T-helper 17 cell (primary cell): ENCODE data around the gene DR1. TPM values are rescaled to one million over a fixed set of nuclear protein-coding genes. Genes with fewer than 3 reads are reported as not detected.
A peak's percentile ranks its signal among the peaks of the same experiment; 100 is the strongest.
"Not testable (repeated sequence)": the region's sequence is repeated elsewhere in the genome, so short reads cannot be mapped to it uniquely, and the experiment has no call there.

Experiments
- ATAC-seq: fragments of 150-1000 bp; cut with Tn5 transposase; 2 replicates; pipeline ENCODE4 v1.10.0; 2021; ENCODE audit warnings: mild to moderate bottlenecking, moderate library complexity
- DNase-seq, 3 donors: peaks; one replicate each; pipeline versions ENCODE4 v3.0.0 to v3.0.0-alpha.2; 2020 to 2021
- H3K9me3 ChIP-seq: one replicate; pipeline ENCODE4 v1.7.0; 2013; ENCODE audit warnings: low read length, mild to moderate bottlenecking; ENCODE audit not compliant: control insufficient read depth, poor library complexity, severe bottlenecking
- H3K27ac Mint-ChIP-seq: one replicate; pipeline ENCODE4 v1.8.0; 2022; ENCODE audit warnings: mild to moderate bottlenecking, moderate library complexity, mixed read lengths
- H3K27me3 Mint-ChIP-seq: one replicate; pipeline ENCODE4 v1.8.0; 2022; ENCODE audit warnings: mixed read lengths
- H3K36me3 Mint-ChIP-seq: one replicate; pipeline ENCODE4 v1.8.0; 2022; ENCODE audit warnings: low read depth, mixed read lengths
- H3K4me1 Mint-ChIP-seq: one replicate; pipeline ENCODE4 v1.8.0; 2022; ENCODE audit warnings: mild to moderate bottlenecking, mixed read lengths
- H3K4me3 Mint-ChIP-seq: one replicate; pipeline ENCODE4 v1.8.0; 2022; ENCODE audit warnings: mild to moderate bottlenecking, moderate library complexity, mixed read lengths
- total RNA-seq, 4 donors: library from RNA in 2 of 4; stranded (reverse) in 2 of 4; gene quantifications; one replicate each; pipeline ENCODE4 v1.2.3 and lab custom pipeline; 2022 to 2026

Gene DR1
- total RNA-seq, 2 donors from 2014 or later: 58.9 to 75.1 TPM

DNA sequence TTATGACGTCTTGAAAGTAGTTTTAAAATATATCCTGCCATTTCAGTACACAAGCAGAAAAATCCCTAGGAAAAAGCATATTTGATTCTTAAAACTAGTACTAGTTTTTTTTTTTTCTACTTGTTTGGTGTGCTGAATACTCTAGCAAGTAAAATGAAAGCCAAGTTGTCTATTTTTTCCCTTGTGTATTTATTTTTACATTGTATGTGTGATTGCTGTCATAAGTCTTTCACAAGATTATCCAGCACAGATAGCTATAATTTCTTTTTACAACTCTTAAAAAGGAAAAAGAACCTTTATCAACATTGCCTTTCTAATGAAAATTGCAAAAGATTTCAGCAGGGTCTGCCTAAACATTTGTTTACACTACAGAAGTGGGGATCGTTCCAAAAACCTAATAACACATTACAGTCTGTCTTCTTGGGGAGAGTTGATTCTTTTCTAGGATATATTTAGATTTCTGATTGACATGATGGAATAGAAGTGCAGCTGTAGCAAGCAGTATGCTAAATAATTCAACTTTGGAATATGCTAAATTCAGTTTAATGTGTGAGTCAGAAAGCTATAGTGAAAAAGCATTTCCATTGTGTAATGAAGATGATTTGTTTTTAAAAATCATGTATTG lies 2.5 kb downstream of the DR1 start:
- ATAC-seq (no peak), DNase-seq (no peak)
- no peaks in the 10 kb centered on the region for H3K9me3 ChIP-seq
- H3K4me3 Mint-ChIP-seq: peak overlapping the region; percentile 99
- no peaks in the 10 kb centered on the region for H3K36me3 Mint-ChIP-seq
- no peaks in the 10 kb centered on the region for H3K27me3 Mint-ChIP-seq
- H3K27ac Mint-ChIP-seq: peak overlapping the region; percentile 100
- H3K4me1 Mint-ChIP-seq: peaks cover 32% of the 10 kb centered on the region

DNA sequence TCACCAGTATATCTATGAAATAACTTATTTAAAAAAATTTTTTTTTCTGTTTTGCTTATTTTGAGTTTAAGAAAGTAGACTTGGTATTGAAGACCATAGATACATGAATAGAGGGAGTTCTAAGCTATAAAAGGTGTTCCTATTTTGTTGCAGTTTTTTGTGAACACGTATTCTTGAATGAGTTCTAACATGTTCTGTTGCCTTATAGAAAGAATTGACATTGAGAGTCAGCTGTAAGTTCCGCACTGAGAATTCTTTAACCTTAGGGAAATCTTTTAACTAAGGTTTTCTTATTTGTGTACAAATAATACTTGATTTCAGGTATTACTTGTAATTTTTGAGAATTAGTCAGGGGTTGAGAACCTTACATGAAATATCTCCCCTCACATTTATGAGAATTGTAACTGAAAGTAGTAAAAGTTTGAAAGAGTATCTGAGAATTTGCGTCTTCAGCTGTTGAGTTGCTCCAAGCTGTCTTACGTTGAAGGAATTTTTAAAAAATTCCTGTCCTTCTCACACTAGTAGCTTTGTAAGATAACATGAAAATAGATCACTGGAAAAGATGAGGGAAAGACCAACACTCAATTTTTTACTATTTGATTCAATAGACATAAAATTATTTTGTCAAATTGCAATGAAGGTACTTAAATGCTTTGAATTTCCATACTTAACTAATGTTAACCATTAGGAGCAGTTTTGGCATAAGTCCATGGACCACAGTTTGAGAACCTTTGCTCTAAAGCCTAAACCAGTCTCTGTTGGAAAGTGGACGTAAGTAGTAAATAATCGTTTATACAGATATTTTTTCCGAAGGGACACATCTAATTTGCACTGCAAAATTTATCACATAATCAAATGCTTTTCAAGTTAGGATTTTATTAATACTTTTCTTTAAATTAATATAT lies 3.8 kb downstream of the DR1 start:
- DNase-seq (no peak), ATAC-seq (no peak)
- Mint-ChIP-seq H3K27me3 (no peaks in the 10 kb centered on the region), H3K36me3 (no peaks in the 10 kb centered on the region), H3K27ac (peak overlapping the region; percentile 100), H3K4me3 (peak overlapping the region; percentile 99), H3K4me1 (peaks cover 32% of the 10 kb centered on the region)
- H3K9me3 ChIP-seq: no peaks in the 10 kb centered on the region

DNA sequence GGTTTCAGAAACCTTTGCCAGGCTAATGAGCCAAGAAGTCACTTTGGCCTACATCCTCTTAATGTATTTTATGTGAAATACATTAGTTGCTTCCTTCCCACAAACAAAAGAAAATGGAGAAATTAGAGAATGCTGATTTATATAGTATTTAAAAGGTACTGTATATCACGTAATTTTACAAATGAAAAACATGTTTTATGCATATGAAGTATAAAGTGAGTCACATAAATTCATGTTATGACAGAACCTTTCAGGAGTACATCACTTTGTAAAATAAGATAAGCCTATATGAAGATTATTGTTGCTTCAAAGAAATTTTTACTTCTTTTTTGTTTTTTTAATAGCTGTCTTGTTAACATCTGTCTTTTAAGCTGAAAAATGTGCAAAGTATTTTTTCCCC lies 4.6 kb downstream of the DR1 start:
- no peaks in the 10 kb centered on the region for H3K27me3 Mint-ChIP-seq
- peak overlapping the region; percentile 81 for H3K4me3 Mint-ChIP-seq
- H3K9me3 ChIP-seq: no peaks in the 10 kb centered on the region
- no peak for DNase-seq
- ATAC-seq: no peak
- H3K4me1 Mint-ChIP-seq: peaks cover 34% of the 10 kb centered on the region
- peak overlapping the region; percentile 100 for H3K27ac Mint-ChIP-seq
- no peaks in the 10 kb centered on the region for H3K36me3 Mint-ChIP-seq

DNA sequence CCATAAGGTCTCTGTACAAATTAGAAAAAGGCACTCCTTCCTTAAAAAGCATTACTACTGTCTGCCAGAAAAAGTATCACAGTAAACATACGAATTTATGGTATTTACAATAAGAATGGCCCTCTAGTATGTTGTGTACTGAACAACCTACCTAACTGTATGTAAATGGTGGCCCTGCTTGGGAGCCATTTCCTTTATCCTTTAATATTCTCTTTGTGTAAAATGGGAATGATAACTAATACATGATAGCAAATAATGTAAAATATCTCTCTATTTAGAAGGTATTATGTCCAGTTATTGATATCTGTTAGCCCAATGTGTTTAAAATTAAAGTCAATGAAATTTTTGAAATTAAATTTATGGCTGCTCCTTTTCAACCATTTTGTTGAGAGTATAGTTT lies 5.2 kb downstream of the DR1 start:
- H3K27ac Mint-ChIP-seq: peak overlapping the region; percentile 100
- DNase-seq (no peak), ATAC-seq (no peak)
- H3K9me3 ChIP-seq: no peaks in the 10 kb centered on the region
- peaks cover 2% of the 10 kb centered on the region for H3K36me3 Mint-ChIP-seq
- no peaks in the 10 kb centered on the region for H3K27me3 Mint-ChIP-seq
- H3K4me3 Mint-ChIP-seq: no peak overlapping the region
- peaks cover 38% of the 10 kb centered on the region for H3K4me1 Mint-ChIP-seq

DNA sequence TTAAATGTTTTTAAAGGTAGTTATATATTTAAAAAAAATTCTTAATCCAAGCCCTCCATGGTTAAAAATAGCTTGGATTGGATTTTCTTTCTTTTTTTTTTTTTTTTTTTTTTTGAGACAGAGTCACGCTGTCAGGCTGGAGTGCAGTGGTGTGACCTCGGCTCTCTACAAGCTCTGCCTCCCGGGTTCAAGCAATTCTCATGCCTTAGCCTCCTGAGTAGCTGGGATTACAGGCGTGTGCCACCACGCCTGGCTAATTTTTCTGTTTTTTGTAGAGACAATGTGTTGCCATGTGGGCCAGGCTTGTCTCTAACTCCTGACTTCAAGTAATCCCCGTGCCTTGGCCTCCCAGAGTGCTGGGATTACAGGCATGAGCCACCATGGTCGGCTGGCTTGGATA lies 5.6 kb downstream of the DR1 start:
- not testable (repeated sequence) for H3K27me3 Mint-ChIP-seq, DNase-seq, H3K9me3 ChIP-seq, H3K36me3 Mint-ChIP-seq, ATAC-seq, H3K27ac Mint-ChIP-seq
- peaks cover 38% of the 10 kb centered on the region for H3K4me1 Mint-ChIP-seq
- H3K4me3 Mint-ChIP-seq: peak overlapping the region; percentile 21

DNA sequence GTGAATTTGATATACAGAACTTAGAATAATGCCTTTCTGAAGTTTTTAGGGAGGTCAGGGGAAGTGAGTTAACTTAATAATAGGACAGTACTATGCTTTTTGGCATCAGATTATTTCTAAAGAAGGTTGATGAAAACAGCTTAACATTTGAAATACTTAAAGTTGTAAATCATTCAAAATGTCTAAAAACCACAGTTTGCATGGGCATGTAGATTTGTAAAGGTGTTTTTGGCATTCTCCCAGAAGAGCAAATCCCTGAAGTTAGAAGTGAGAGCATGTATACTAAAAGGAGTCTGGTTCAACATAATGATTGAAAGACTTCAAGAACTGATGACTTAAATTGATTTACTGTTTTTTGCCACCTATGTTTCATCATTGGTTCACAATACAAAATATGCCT lies 6.7 kb downstream of the DR1 start:
- ATAC-seq (no peak), DNase-seq (no peak)
- H3K9me3 ChIP-seq: no peaks in the 10 kb centered on the region
- no peak overlapping the region for H3K27ac Mint-ChIP-seq
- H3K36me3 Mint-ChIP-seq: peaks cover 5% of the 10 kb centered on the region
- peak overlapping the region; percentile 64 for H3K4me3 Mint-ChIP-seq
- no peaks in the 10 kb centered on the region for H3K27me3 Mint-ChIP-seq
- peaks cover 35% of the 10 kb centered on the region for H3K4me1 Mint-ChIP-seq

DNA sequence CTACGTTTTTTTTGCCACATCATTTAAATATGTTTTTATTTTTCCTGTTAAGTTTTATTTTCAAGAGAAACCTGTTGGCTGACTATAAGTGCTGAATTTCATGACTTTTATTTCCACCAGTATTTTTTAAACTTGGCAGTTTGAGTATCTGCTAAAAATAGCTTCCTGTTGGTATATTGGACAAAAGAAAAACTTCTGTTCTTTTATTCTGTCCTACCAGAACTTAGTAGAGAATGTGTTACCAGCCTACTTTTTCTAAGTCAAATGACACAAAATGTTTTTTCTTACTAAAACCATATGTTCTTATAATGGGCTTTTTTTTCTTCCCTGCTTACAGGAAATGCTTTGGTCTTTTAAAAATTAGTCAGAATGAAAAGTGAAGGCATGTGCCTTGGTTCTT lies 7.6 kb downstream of the DR1 start:
- Mint-ChIP-seq H3K4me1 (peaks cover 39% of the 10 kb centered on the region), H3K4me3 (no peak overlapping the region), H3K27ac (no peak overlapping the region), H3K27me3 (no peaks in the 10 kb centered on the region), H3K36me3 (peaks cover 8% of the 10 kb centered on the region)
- H3K9me3 ChIP-seq: no peaks in the 10 kb centered on the region
- DNase-seq (no peak), ATAC-seq (no peak)

DNA sequence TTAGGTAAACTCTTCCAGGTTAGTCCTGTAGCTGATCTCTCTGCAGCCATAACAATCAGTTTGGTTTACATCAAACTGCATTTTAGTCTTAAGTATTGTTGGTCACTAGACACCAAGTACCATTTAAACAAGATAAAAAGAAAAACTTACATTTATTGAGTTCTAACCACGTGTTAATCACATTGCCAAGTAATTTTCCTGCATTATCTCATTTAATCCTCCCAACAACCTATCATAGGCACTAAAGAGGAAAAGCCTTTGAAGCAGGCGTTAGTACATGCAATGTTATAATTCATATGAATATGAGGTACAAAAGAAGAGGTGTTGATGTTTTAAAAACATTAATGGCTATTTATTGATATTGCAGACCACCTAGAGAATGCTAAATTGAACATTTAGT lies 9.0 kb downstream of the DR1 start:
- no peak overlapping the region for H3K27ac Mint-ChIP-seq
- no peak for DNase-seq
- H3K36me3 Mint-ChIP-seq: peaks cover 17% of the 10 kb centered on the region
- no peak for ATAC-seq
- H3K27me3 Mint-ChIP-seq: no peaks in the 10 kb centered on the region
- H3K9me3 ChIP-seq: no peaks in the 10 kb centered on the region
- peaks cover 45% of the 10 kb centered on the region for H3K4me1 Mint-ChIP-seq
- H3K4me3 Mint-ChIP-seq: no peak overlapping the region

DNA sequence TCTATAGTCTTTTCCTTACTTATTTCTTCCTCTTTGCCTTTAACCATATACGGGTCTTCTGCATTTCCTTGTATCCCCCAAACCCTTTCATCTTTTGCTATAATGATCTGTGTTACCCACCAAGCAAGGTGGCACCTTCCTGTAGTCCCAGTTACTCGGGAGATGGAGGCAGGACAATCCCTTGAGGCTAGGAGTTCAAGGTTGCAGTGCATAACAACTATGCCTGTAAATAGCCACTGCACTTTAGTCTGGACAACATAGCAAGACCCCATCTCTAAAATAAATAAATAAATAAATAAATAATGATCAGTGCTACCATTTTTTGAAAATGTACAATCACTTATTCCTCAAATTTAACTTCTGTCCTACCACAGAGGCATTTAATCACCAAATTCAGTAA lies 11.5 kb downstream of the DR1 start:
- H3K4me3 Mint-ChIP-seq: no peak overlapping the region
- no peaks in the 10 kb centered on the region for H3K27me3 Mint-ChIP-seq
- H3K4me1 Mint-ChIP-seq: peaks cover 42% of the 10 kb centered on the region

DNA sequence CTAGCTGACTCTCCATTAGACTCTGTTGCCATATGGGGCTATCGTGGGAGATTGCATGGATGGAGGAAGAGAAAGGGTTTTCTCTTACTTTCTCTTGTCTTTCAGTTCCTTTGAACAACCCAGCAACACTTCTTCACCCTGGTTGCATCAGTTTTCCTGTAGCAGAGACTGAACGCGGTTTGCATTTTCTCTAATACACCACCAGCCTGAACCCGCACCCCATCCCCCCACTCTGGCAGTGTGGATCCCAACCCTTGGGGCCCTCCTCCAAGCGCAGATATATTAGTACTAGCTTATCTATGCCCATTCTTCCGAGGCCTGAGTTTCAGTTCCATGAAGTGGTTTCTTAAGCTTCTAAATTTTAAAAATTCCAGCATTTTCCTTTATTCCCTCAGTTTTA lies 12.6 kb downstream of the DR1 start:
- no peaks in the 10 kb centered on the region for H3K9me3 ChIP-seq
- Mint-ChIP-seq H3K4me3 (peak overlapping the region; percentile 34), H3K27ac (peak overlapping the region; percentile 74), H3K27me3 (no peaks in the 10 kb centered on the region), H3K4me1 (peaks cover 39% of the 10 kb centered on the region), H3K36me3 (peaks cover 22% of the 10 kb centered on the region)
- ATAC-seq (no peak), DNase-seq (no peak)

More for the DNA sequence above, 11.5 kb downstream of the DR1 start:
- no peak for DNase-seq
- H3K9me3 ChIP-seq: no peaks in the 10 kb centered on the region
- Mint-ChIP-seq H3K27ac (peak overlapping the region; percentile 74), H3K36me3 (peaks cover 17% of the 10 kb centered on the region)
- ATAC-seq: no peak

DNA sequence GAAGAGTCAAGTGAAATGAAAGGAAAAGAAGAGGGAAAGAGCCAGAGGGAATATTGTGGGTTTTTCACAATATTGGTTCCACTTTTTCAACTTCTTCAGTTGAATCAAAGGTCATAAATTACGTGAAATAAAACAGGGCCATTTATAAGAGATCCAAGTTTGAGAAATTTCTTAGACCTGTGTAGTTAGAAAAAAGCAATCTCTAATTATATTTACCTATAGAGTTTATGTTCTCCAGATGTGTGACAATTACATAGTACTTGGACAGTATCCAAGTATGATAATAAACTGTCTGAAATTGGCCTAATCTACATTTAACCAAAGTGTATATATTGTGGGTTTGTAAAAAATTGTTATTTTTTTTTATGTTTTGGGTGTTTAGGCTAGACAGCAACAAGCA lies 14.4 kb downstream of the DR1 start:
- Mint-ChIP-seq H3K27ac (no peak overlapping the region), H3K27me3 (no peaks in the 10 kb centered on the region), H3K36me3 (peaks cover 27% of the 10 kb centered on the region), H3K4me1 (peaks cover 42% of the 10 kb centered on the region), H3K4me3 (no peak overlapping the region)
- ATAC-seq (no peak), DNase-seq (no peak)
- H3K9me3 ChIP-seq: no peaks in the 10 kb centered on the region

DNA sequence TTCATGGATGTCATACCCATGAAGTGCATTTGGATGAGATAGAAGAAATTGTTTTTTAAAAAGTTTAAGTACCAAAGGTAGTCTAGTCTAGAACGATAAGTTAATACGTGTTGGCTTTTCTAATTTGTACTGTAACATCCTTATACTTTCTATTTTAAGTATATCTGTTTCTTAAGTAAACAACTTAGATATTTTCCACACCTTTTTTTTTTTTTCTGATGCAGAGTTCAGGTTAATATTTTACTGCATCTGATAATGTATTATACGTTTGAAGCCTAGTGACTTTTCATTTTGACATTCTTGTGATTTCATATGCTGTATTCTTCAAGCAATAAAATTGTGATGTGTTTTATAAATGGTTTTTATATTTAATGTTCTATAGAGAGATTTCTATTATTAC lies 16.5 kb downstream of the DR1 start:
- H3K4me3 Mint-ChIP-seq: no peak overlapping the region
- H3K36me3 Mint-ChIP-seq: peaks cover 26% of the 10 kb centered on the region
- peaks cover 38% of the 10 kb centered on the region for H3K4me1 Mint-ChIP-seq
- no peaks in the 10 kb centered on the region for H3K9me3 ChIP-seq
- DNase-seq (no peak), ATAC-seq (no peak)
- H3K27ac Mint-ChIP-seq: no peak overlapping the region
- no peaks in the 10 kb centered on the region for H3K27me3 Mint-ChIP-seq

DNA sequence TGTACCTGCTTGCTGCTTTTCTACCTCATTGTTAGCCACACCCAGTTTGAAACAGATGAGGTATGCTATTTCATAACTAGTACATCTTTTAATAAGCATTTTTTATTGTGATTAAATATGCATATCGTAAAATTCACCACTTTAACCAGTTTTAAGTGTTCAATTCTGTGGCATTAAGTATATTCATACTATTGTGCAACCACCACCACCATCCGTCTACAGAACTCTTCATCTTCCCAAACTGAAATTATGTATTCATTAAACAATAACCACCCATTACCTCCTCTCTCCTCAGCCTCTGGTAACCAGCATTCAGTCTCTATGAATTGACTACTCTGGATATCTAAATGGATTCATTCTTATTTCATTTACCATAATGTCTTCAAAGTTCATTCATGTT lies 20.1 kb downstream of the DR1 start:
- no peaks in the 10 kb centered on the region for H3K9me3 ChIP-seq
- Mint-ChIP-seq H3K27me3 (no peaks in the 10 kb centered on the region), H3K36me3 (peaks cover 20% of the 10 kb centered on the region), H3K4me1 (peaks cover 18% of the 10 kb centered on the region), H3K27ac (no peak overlapping the region), H3K4me3 (no peak overlapping the region)
- DNase-seq (no peak), ATAC-seq (no peak)

DNA sequence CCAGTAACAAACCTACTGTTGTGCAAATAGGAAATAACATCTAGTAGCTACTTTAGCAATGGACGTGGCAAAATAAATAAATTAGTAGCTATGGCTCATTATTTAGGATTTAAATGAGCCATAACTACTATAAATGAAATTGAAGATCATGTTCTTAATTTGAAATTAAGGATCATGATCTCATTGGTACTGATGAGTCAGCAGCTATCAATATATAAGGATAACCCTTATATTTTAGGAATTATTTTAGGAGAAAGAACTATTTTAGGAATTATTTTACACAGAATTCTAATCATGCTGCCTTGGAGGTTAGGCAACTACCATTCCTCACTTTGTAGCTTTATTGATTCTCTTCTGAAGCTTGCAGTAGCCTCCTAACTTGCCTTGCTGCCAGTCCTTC lies 24.0 kb downstream of the DR1 start:
- Mint-ChIP-seq H3K36me3 (peaks cover 10% of the 10 kb centered on the region), H3K27ac (no peak overlapping the region), H3K4me1 (peaks cover 6% of the 10 kb centered on the region), H3K27me3 (no peaks in the 10 kb centered on the region), H3K4me3 (no peak overlapping the region)
- ATAC-seq (no peak), DNase-seq (no peak)
- H3K9me3 ChIP-seq: no peaks in the 10 kb centered on the region
